ENCODE results near the gene TOP2B.

- TF ChIP-seq CTCF (IDR thresholded peaks at IDR 0.05; ENCODE audit: low read depth, low read length): no peak
- TF ChIP-seq EZH2phosphoT487 (IDR thresholded peaks at IDR 0.05; ENCODE audit: low read depth): no peak
Measured at GRCh38 chr3:25708036-25708435, 43.3 kb upstream of the TOP2B start.
